Measurements from ENCODE around the gene PADI1. TPM values are rescaled to one million over a fixed set of nuclear protein-coding genes. Genes with fewer than 3 reads are reported as not detected.

PADI1 gene
- polyA plus RNA-seq, 1 of the 3 experiments (the other 2 are of a cell fraction), result 0.26 TPM

DNA sequence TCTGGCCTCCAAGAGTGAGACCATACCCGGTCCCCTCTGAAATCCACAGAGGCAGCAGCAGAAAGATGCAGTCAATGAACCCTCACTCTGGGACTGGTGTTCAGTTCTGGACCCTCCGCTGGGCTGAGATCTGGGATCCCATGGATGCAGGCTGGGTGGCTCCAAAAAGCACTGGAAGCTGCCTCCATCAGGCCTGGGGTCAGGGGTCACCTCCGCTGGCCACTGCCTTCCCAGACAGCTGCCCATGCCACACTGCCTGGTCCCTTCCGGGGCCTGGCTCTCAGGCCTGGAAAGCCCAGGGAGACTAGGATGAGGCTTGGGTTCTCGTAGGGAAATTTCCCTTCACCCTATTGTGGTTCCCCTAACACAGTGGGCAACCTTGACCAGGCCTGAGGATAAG, 81.7 kb downstream of the PADI1 start:
- no peaks in the 10 kb centered on the region for H3K36me3 ChIP-seq (replicated peaks in 1 of 2; ENCODE audit: control insufficient read depth in 1 of 2, insufficient read depth in 2 of 2, low read length in 1 of 2)
- H3K9me2 ChIP-seq, result no peaks in the 10 kb centered on the region
- no peak overlapping the region for H3K27ac ChIP-seq (ENCODE audit: low read depth in 2 of 2, low read length in 1 of 2)
- H3K4me3 ChIP-seq (ENCODE audit: low read depth in 2 of 2, low read length in 1 of 2), result no peak overlapping the region
- no peaks in the 10 kb centered on the region for H3K79me2 ChIP-seq (ENCODE audit: insufficient read depth)
- no peaks in the 10 kb centered on the region for H3F3A ChIP-seq (replicated peaks; ENCODE audit: insufficient read depth)
- WGBS (ENCODE audit: low lambda C conversion rate), result 88% methylated on average over 2 of the region's 5 CpGs
- no peak overlapping the region for H2AFZ ChIP-seq (ENCODE audit: low read depth)
- TF ChIP-seq, protein P1, sequence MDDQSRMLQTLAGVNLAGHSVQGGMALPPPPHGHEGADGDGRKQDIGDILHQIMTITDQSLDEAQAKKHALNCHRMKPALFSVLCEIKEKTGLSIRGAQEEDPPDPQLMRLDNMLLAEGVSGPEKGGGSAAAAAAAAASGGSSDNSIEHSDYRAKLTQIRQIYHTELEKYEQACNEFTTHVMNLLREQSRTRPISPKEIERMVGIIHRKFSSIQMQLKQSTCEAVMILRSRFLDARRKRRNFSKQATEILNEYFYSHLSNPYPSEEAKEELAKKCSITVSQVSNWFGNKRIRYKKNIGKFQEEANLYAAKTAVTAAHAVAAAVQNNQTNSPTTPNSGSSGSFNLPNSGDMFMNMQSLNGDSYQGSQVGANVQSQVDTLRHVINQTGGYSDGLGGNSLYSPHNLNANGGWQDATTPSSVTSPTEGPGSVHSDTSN (IDR thresholded peaks at IDR 0.05), result no peak
- TF ChIP-seq GABPA (IDR thresholded peaks at IDR 0.05; ENCODE audit: low read depth), result no peak
- TF ChIP-seq TCF12 (IDR thresholded peaks at IDR 0.05), result no peak
- no peak for TF ChIP-seq TEAD4 (IDR thresholded peaks at IDR 0.05; ENCODE audit: borderline replicate concordance, insufficient read depth)
- TF ChIP-seq EP300 (IDR thresholded peaks at IDR 0.05; ENCODE audit: borderline replicate concordance in 1 of 2, low read depth in 1 of 2, low read length in 1 of 2), result no peak
- ChIA-PET CTCF (no interaction called here), POLR2A (no interaction called here)
- no peaks in the 10 kb centered on the region for H4K20me1 ChIP-seq (ENCODE audit: insufficient read depth)
- no peaks in the 10 kb centered on the region for H3K4me1 ChIP-seq (ENCODE audit: control insufficient read depth in 1 of 2, insufficient read depth in 2 of 2, low read depth in 1 of 2, low read length in 1 of 2)
- DNase-seq, result no peak
- no peak overlapping the region for H3K4me2 ChIP-seq
- no peaks in the 10 kb centered on the region for H3K9me3 ChIP-seq
- peaks cover 11% of the 10 kb centered on the region; the same call in 1 of the 2 replicates for H3K27me3 ChIP-seq (ENCODE audit: insufficient read depth)
- H3K9ac ChIP-seq, result no peak overlapping the region

DNA sequence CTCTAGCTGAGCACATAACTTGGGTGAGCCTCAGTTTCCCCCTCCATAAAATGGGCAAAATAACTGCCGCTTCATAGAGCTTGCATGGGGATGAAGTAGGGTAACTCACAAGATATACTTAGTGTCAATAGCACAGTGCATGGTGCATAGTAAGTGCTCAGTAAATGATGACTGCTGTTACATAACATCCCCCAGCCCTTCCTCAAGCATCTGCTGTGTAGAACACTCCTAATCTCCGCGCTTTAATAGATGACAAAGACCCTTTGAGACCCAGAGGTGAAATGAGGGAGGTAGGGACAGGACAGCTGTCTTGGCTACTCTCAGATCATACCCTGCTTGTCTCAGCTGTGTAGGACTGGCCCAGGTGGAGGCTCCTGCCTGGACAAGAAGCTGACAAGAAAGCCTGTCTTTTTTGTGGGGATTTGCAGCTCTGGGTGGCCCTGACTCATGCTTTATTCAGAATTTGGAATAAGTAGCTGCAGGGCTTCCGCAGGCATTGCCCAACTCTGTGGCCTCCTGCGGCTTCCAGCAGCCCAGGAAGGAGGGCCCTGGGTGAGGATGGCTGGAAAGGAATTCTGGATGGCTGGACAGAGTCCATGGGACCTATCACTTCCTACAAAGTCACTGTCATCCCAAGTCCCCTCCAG, 82.3 kb downstream of the PADI1 start:
- H2AFZ ChIP-seq (ENCODE audit: low read depth), result no peak overlapping the region
- no peak overlapping the region for H3K27ac ChIP-seq (ENCODE audit: low read depth in 2 of 2, low read length in 1 of 2)
- H3K4me3 ChIP-seq (ENCODE audit: low read depth in 2 of 2, low read length in 1 of 2), result no peak overlapping the region
- no peak for TF ChIP-seq POLR2AphosphoS5 (IDR thresholded peaks at IDR 0.05; ENCODE audit: low read depth, low read length)
- TF ChIP-seq NFIC (IDR thresholded peaks at IDR 0.05; ENCODE audit: borderline replicate concordance), result peak; percentile 47; the same call in 1 of the 2 replicates
- TF ChIP-seq YY1 (IDR thresholded peaks at IDR 0.05; ENCODE audit: low read depth), result no peak
- TF ChIP-seq TCF12 (IDR thresholded peaks at IDR 0.05), result peak; percentile 31; the same call in 1 of the 2 replicates
- no peak for TF ChIP-seq FOXM1 (IDR thresholded peaks at IDR 0.05; ENCODE audit: low read depth)
- TF ChIP-seq, protein P1 (IDR thresholded peaks at IDR 0.05), result peak; percentile 5; the same call in 1 of the 2 replicates
- TF ChIP-seq JUND (IDR thresholded peaks at IDR 0.05), result 0 out of 2 replicates have a peak, but pooled peaks have one; percentile 11
- TF ChIP-seq USF2 (IDR thresholded peaks at IDR 0.05; ENCODE audit: borderline replicate concordance, low read depth, low read length), result no peak
- no peak for TF ChIP-seq USF1 (IDR thresholded peaks at IDR 0.05; ENCODE audit: borderline replicate concordance, low read depth)
- TF ChIP-seq FOSL2 (IDR thresholded peaks at IDR 0.05; ENCODE audit: borderline replicate concordance, low read depth), result peak; percentile 21; the same call in 1 of the 2 replicates
- no peak for DNase-seq
- POLR2A ChIA-PET, result no interaction called here
- WGBS (ENCODE audit: low lambda C conversion rate), result 79% methylated on average over 4 of the region's 5 CpGs
- H3K79me2 ChIP-seq (ENCODE audit: insufficient read depth), result no peaks in the 10 kb centered on the region
- H3K36me3 ChIP-seq (replicated peaks in 1 of 2; ENCODE audit: control insufficient read depth in 1 of 2, insufficient read depth in 2 of 2, low read length in 1 of 2), result no peaks in the 10 kb centered on the region
- H4K20me1 ChIP-seq (ENCODE audit: insufficient read depth), result no peaks in the 10 kb centered on the region
- CTCF ChIA-PET, result no interaction called here
- H3K9me2 ChIP-seq, result no peaks in the 10 kb centered on the region
- H3K27me3 ChIP-seq (ENCODE audit: insufficient read depth), result peaks cover 11% of the 10 kb centered on the region; the same call in 1 of the 2 replicates
- H3K4me1 ChIP-seq (ENCODE audit: control insufficient read depth in 1 of 2, insufficient read depth in 2 of 2, low read depth in 1 of 2, low read length in 1 of 2), result no peaks in the 10 kb centered on the region
- H3K4me2 ChIP-seq, result no peak overlapping the region
- H3K9me3 ChIP-seq, result no peaks in the 10 kb centered on the region
- no peak overlapping the region for H3K9ac ChIP-seq
- H3F3A ChIP-seq (replicated peaks; ENCODE audit: insufficient read depth), result no peaks in the 10 kb centered on the region

Data from SK-N-SH (cell line).